Fibroblast of skin of abdomen (primary cell): ENCODE measurements around the gene PRKG1.
"Not testable (repeated sequence)": the region's sequence is repeated elsewhere in the genome, so short reads cannot be mapped to it uniquely, and the experiment has no call there.

ENCODE experiments used
- DNase-seq: peaks from one replicate; pipeline ENCODE4 v3.0.0-alpha.2; 2013

Gene PRKG1

GRCh38 chr10:51667678-51668335 lies 593.5 kb downstream of the PRKG1 start:
- DNase-seq = peak; percentile 57

- no peak for DNase-seq
These were observed 594.0 kb downstream of the PRKG1 start for GRCh38 chr10:51668336-51668689.

DNA sequence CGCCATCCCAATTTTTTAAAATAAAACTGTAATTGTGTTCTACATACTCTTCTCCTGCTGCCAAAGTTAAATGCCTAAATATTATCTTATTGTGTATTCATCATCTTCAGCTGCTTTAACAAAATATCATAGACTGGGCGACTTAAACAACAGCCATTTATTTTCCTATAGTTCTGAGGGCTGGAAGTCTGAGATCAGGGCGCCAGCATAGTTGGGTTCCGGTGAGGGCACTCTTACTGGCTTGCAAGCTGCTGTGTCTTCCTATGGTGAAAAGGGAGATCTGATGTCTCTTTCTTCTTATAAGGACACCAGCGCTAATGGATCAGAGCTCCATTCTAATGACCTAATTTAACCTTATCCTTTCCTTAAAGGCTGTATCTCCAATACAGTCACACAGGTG lies 594.8 kb downstream of the PRKG1 start:
- DNase-seq = no peak

- no peak for DNase-seq
These were observed 597.8 kb downstream of the PRKG1 start for GRCh38 chr10:51672039-51672535.

- DNase-seq = no peak
These were observed 600.8 kb downstream of the PRKG1 start for GRCh38 chr10:51675088-51675487.

GRCh38 chr10:51679841-51680240 lies 605.6 kb downstream of the PRKG1 start:
- DNase-seq = no peak

- DNase-seq = no peak
These were observed 608.9 kb downstream of the PRKG1 start for GRCh38 chr10:51683031-51683691.

DNA sequence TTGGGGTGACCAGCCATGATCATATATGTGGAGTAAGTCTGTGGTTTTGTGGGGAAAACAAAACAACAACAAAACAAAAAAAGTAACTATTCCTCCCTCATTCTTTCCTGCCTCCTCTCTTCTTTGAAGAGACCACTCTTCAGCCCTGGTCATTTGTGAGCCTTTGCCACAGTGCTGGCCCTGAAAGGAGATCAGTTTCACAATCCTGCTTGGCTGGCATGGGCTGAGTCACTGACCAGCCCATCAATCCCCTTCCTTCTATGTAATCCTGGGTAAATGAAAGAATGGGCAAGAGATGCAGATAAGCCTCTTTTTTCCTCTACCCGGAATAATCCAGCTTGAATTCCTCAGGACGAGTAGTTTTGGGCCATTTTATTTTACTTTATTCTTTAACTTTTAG lies 611.5 kb downstream of the PRKG1 start:
- no peak for DNase-seq

- no peak for DNase-seq
These were observed 613.0 kb downstream of the PRKG1 start for GRCh38 chr10:51687296-51687695.

GRCh38 chr10:51688826-51689225 lies 614.5 kb downstream of the PRKG1 start:
- not testable (repeated sequence) for DNase-seq

DNA sequence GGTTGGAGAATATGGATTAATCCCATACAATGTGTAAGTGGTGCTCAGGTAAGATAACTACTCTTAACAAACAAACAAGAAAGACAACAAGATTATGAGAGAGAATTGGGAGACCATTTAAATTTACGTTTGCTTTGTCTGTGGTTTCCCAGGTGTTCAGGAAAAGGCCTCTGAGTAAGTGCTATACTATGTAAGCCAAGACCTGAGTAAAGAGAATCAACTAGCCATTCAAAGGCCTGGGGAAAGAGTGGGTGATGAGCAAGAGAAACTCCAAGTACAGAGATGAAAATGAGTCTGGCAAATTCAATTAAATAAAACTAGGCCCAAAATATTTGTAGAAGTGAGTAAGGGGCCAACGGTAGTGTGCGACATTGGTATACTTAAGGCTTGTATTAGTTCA lies 615.2 kb downstream of the PRKG1 start:
- DNase-seq = no peak

DNA sequence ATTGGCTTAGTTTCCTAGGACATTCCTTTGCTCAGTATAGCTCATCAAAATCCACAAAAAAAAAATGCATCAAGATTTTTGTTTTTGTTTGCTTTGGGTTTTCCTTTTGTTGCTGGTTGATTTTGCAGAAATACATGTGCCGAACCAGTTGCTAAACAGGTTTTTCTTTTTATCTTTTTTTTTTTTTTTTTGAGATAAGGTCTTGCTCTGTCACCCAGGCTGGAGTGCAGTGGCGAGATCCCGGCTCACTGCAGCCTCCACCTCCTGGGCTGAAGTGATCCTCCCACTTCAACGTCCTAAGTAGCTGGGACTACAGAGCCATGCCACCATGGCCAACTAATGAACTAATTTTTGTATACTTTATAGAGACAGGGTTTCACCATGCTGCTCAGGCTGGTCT lies 616.8 kb downstream of the PRKG1 start:
- DNase-seq = no peak

DNA sequence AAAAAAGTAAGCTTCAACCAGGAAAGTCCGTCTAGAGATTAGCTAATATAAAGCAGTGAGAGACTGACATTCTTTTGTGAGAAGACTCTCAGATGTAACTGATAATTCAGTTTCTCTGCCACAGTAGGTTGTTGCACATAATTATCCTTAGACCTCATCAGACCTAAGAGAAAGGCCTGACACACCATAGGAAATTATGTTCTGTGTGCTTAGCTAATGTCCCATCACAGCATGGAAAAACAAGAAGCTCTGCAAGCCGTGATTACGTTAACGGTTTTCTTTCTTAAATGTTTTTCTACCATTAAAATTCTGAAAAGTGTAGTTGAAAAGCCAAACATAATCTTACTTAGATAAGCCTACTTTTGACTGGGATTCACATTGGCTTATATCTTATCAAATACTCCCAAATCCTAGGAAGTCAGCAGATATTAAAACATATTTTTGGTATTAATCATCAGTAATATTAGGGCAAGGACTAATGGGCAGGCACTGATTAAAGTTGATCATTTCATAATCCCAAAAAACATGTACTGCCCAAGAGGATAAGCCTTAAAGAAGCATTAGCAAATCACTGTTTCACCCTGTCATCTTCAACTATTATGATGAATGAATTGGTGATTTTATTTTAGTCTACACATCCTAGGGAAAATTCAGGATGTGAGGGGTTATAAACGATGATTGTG lies 619.9 kb downstream of the PRKG1 start:
- no peak for DNase-seq

GRCh38 chr10:51696251-51696650 lies 622.0 kb downstream of the PRKG1 start:
- DNase-seq = no peak

DNA sequence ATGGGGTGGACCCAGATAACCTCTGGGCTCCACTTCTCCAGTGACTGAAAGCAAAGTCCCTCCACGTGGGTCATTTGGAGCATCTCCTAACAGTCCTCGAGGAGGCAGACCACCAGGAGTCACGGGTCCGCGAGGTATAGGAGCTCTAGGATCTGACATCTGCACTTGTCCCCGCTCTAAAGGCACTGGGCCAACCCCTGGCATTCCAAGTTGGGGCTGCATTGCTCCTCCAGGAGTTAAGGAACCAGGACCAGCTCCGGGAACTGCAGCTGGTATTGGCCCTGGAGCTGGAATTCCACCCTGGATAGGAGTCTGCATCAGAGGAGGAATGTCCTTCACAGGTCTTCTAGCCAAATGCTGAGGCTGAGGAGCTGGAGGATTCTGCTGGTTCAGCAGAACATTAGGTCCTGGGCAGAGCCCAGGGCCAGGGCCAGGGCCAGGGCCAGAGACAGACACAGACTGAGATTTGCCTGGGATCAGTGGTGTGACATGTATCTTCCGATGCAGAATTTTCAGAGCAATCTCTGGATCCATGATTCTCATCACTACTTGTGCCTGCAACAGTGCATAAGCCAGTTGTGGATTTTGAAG lies 624.3 kb downstream of the PRKG1 start:
- DNase-seq = no peak

GRCh38 chr10:51699145-51699474 lies 624.8 kb downstream of the PRKG1 start:
- no peak for DNase-seq

DNA sequence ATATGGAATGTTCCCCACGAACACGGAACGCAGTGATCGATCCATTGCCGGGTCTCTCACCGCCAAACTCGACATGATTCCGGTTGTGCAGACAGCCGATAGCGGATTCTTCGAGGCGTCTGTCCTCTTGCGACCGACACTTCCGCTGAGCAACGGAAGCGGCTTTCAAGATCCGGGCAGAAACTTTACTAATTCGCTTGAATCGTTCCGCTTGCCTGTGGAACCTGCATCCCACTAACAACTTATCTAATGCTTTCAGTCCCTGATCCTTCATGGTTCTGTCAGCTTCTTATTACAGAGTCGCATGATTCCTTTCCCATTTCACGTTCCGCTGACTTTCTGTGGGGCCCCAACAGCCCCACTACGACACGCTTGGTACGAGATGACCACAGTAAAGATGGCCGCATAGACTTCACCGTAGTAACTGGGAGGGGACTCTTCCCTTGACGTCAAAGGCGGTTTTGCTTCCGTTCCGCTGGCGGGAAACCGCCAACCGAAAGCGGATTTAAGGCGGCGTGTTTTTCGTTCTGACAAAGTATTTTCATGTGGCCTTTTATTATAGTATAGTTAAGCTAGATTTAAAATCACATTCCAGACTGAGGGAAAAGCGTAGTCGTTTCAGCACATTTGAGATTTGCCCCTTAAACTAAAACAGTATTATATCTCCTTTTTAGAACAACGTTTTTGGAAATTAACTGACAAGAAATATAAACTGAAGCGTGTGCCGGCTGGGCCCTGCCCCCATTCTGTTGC lies 625.4 kb downstream of the PRKG1 start, which contains the start of gene CSTF2T:
TSS of gene CSTF2T (minus strand) at position 121 of the 753 bp plus-strand sequence. CDS start at position 75, 46 bp downstream.
- DNase-seq = peak; percentile 95

GRCh38 chr10:51700228-51700817 lies 626.0 kb downstream of the PRKG1 start:
- DNase-seq = peak; percentile 56

GRCh38 chr10:51705774-51706173 lies 631.5 kb downstream of the PRKG1 start:
- no peak for DNase-seq

DNA sequence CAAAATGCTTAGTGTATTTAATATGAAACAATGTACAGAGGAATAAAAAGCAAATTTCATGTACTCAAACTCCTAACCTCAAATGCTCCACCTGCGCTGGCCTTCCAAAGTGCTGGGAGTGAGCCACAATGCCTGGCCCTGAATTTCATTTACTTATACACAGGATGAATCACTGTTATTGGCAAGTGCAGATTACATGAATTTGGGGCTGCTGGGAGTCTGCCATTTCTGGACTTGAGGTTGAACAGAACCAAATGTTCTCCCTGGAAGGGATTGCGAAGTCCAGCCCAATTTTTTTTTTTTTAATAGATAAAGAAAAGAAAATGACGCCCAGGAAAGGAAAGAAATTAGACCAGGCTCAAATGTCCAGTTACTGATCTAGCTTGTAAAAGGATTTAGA lies 631.9 kb downstream of the PRKG1 start:
- DNase-seq = peak; percentile 73

DNA sequence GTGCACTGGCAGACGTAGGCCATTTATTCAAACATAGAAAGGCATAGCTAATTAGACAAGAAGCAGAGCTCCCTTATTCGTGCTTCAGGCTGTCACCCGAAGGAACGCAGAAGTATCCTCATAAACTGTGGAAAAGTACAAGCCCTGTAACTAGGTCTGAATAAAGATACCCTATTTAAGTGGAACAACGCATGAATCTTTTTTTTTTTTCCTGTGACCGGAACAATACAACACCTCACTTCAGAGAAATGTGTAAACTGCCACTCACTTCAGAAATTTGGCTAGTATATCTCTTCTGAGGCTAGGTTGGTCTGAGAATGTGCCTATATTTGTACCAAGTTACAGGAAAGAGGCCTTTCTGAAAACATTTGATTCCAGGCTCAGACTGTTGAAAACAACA lies 633.1 kb downstream of the PRKG1 start:
- no peak for DNase-seq

DNA sequence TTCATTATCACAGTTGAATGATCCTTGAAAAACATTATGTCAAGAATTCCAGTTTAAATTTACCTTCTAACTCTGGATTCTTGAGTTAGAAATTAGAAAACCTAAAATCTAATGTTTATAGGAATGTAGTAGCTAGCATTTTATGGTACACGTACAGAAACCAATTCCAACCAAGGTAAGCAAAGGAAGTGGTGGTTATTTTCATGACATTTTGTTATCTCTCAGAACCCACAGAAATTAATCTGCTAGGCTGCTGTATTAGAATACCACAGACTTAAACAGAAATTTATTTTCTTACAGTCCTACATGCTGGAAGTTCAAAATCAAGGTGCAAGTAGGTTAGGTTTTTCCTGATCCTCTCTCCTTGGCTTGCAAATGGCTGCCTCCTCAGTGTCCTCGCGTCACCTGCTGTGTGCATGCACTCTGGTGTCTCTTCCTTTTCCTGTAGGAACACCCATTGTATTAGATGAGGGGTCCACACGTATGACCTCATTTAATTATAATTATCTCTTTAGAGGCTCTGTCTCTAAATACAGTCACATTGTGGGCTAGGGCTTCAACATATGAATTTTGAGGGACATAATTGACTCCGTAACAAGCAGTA lies 633.6 kb downstream of the PRKG1 start:
- no peak for DNase-seq
